Measurements from ENCODE around the gene BPIFB6.

Gene BPIFB6

DNA sequence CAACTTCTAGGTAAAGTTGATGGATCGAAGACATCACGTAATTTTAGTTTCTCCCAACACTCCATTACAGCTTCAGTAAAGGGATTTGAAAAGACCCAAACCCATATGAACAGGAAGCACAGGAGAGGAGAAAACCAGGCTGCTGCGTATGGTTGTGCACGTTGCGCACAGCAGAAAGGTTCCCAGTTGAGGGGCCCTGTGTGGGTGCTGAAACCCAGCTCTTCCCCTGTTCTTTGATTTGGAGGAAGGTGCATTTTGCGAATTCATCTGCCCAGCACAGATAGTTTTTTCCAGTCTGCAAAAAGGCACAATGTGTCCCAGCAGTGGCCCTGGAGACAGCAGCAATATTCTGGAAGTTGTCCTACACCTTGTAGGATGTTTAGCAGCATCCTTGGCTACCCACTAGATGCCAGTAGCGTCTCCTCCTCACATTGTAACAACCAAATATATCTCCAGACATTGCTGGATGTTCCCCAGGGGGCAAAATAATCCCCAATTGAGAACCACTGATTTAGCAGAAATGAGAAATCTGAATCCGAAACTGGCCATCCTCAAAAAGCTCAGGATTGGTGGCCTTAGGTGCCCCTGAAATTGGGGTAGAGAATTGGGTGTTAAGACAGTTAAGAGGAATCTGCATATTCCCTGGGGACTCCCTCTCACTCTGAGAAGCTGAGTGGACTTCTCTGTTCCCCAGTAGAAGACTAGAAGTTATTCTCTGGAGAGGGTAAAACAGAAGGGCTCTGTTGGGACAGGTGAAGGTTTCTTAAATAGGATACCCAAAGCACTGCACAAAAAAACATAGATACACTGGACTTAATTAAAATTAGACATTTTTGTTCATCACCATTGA is 39.4 kb upstream of the BPIFB6 start:
- H3K4me3 ChIP-seq, result no peak overlapping the region
- no peak for DNase-seq (ENCODE audit: low spot score)
- no peak overlapping the region for H3K27ac ChIP-seq
- TF ChIP-seq, protein P1, sequence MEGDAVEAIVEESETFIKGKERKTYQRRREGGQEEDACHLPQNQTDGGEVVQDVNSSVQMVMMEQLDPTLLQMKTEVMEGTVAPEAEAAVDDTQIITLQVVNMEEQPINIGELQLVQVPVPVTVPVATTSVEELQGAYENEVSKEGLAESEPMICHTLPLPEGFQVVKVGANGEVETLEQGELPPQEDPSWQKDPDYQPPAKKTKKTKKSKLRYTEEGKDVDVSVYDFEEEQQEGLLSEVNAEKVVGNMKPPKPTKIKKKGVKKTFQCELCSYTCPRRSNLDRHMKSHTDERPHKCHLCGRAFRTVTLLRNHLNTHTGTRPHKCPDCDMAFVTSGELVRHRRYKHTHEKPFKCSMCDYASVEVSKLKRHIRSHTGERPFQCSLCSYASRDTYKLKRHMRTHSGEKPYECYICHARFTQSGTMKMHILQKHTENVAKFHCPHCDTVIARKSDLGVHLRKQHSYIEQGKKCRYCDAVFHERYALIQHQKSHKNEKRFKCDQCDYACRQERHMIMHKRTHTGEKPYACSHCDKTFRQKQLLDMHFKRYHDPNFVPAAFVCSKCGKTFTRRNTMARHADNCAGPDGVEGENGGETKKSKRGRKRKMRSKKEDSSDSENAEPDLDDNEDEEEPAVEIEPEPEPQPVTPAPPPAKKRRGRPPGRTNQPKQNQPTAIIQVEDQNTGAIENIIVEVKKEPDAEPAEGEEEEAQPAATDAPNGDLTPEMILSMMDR (IDR thresholded peaks at IDR 0.05), result no peak

DNA sequence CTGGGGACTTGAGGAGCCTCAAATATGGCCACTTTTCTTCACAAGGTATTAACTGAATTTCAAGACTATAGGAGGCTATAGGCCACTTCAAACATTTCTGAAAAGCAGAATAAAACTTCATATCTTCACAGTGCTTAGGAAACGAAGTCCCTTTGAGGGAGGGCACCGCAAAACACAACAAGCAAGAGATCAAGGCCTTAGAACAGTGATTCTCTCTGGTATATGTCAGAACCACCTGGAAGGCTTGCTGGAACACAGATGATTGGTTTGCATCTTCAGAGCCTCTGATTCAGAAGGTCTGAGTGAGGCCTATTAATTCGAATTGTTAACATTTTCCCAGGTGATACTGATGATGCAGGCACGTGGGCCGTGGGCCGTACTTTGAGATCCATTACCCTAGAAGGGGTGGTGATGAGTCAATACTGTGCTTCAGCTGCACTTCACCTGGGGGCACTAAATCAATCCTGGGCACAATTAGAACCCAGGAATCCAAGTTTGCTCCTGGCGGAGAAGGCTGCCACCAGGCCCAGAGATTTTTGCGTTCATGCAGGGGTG is 37.9 kb upstream of the BPIFB6 start:
- H3K27ac ChIP-seq, result no peak overlapping the region
- DNase-seq (ENCODE audit: low spot score), result no peak
- H3K4me3 ChIP-seq, result no peak overlapping the region
- TF ChIP-seq, protein P1 (IDR thresholded peaks at IDR 0.05), result no peak

DNA sequence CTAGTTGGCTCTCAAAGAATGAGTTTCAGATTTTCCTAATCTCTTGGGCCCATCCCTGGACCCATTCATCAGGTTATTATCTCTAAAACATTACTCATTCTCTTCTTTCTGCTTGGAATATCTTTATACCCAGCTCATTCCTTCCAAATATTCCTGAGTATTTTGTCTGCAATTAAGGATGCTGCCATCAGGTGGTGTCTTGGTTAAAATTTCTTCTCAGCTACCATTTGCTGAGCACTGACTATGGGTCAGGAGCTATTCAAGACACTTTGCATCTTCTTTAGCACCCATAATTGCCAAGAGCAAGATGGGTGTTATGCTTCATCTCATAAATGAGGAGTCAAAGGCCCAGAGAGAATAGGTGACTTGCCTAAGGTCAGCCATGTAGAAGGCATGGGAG is 35.6 kb upstream of the BPIFB6 start:
- Histone ChIP-seq H3K27ac (no peak overlapping the region), H3K4me3 (no peak overlapping the region)
- TF ChIP-seq, protein P1 (IDR thresholded peaks at IDR 0.05), result no peak
- DNase-seq (ENCODE audit: low spot score), result no peak

DNA sequence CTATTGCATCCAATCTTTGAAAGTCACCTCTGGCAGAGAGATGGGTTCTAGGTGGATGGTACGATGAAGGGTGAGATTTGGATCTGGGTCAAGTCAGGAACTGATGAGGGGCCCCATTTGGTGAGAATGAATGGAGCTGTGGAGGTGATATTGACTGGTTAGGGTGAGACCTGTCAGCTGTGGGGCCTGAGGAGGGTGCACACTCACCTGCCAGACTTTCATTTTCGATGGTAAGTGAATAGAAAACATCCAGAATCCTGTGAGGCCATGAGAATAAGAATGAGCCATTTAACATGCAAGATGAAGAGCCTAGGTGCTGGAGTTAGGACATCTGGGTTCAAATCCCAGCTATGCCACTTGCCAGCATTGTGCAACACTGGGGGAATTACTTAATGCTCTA is 34.0 kb upstream of the BPIFB6 start:
- DNase-seq (ENCODE audit: low spot score), result no peak
- H3K27ac ChIP-seq, result no peak overlapping the region
- TF ChIP-seq, protein P1 (IDR thresholded peaks at IDR 0.05), result no peak
- H3K4me3 ChIP-seq, result no peak overlapping the region

DNA sequence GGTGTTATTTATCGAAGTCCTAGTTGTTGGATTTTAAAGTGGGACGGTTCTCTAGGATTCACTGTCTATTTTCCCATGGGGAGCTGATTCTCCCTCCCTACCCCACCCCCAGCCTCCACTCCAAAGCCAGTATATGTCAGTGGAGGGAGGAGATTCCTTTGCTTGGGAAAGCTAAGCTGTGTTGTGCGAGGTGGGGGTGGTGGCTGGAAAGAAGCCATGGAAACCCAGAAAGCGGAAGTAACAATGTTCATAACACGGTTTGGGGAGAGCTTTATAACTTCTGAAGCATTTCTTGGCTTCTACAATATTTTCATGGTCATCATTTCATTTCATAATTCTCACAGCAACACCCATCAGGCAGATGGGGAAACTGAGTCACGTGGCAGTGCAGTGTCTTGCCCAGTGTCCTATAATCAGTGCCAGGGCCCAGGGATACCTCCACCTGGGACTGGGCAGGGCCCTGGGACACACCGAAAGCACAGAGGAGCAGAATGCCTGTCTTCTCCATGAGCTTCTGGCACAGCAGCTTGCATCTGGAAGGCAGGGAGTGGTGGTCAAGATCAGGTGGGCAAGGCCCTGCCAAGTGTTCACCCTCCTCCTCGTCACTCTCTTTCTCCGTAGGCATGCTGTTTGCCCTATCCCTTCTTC is 31.7 kb upstream of the BPIFB6 start:
- no peak overlapping the region for H3K4me3 ChIP-seq
- TF ChIP-seq, protein P1 (IDR thresholded peaks at IDR 0.05), result no peak
- no peak for DNase-seq (ENCODE audit: low spot score)
- no peak overlapping the region for H3K27ac ChIP-seq

DNA sequence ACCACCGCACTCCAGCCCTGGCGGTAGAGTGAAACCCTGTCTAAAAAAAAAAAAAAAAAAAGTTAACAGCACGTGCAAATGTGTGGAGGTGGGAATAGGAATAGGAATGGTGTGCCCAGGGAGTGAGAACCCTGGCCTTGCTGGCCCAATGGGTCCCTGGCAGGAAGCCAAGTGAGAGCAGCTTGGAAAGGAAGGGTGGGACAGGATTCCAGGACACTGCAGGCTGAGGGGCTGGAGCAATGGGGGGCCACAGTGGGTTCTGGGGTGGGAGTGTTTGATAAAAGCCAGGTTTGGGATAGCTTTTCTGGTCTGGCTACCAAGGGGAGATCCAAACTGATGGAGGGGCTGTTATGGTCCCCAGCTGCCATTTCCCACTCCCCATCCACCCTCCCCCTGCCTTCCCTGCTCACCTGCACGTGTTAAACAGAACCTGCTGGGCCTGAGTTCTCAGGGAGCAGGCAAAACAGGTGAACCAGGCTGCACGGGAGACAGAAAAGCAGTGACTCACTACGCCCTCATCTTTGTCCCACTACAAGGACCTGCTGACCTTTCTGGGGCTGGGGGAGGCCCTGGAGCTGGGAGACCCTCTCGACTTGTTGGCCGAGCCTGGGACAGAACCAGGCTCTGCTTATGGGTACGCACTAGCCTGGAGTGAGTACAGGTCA is 30.5 kb upstream of the BPIFB6 start:
- no peak for DNase-seq (ENCODE audit: low spot score)
- Histone ChIP-seq H3K27ac (no peak overlapping the region), H3K4me3 (no peak overlapping the region)
- TF ChIP-seq, protein P1 (IDR thresholded peaks at IDR 0.05), result no peak

Measured in coronary artery (tissue), 2 donors.